Activated CD8-positive, alpha-beta T cell treated with anti-CD3 and anti-CD28 coated beads for 36 hours (primary cell): ENCODE measurements around the gene ZNF142. TPM values are rescaled to one million over a fixed set of nuclear protein-coding genes. Genes with fewer than 3 reads are reported as not detected.

Experiments
- ATAC-seq: fragments of 200-7000 bp; cut with Tn5 transposase; one replicate; pipeline ENCODE4 v1.10.0; 2021; ENCODE audit warnings: mild to moderate bottlenecking, moderate library complexity
- CTCF ChIA-PET: fragments of 350-600 bp; sonication (Branson Sonifier 250); formaldehyde crosslinking; loops from one replicate; lab custom pipeline; 2021; ENCODE audit warnings: antibody characterized with exemption; lab: Charles Lee
- POLR2A ChIA-PET: fragments of 350-600 bp; sonication (Branson Sonifier 250); formaldehyde crosslinking; loops from one replicate; lab custom pipeline; 2021; ENCODE audit warnings: antibody characterized with exemption; lab: Charles Lee
- DNase-seq: peaks from one replicate; pipeline ENCODE4 v3.0.0-alpha.2; 2020
- H3K27ac Mint-ChIP-seq: one replicate; pipeline ENCODE4 v1.8.0; 2021; ENCODE audit warnings: mild to moderate bottlenecking, mixed read lengths
- H3K27me3 Mint-ChIP-seq: one replicate; pipeline ENCODE4 v1.8.0; 2021; ENCODE audit warnings: mixed read lengths
- H3K36me3 Mint-ChIP-seq: one replicate; pipeline ENCODE4 v1.8.0; 2021; ENCODE audit warnings: low read depth, mixed read lengths
- H3K4me1 Mint-ChIP-seq: one replicate; pipeline ENCODE4 v1.8.0; 2021; ENCODE audit warnings: low read depth, mixed read lengths
- H3K4me3 Mint-ChIP-seq: one replicate; pipeline ENCODE4 v1.8.0; 2021; ENCODE audit warnings: mild to moderate bottlenecking, moderate library complexity, mixed read lengths
- H3K9me3 Mint-ChIP-seq: one replicate; pipeline ENCODE4 v1.8.0; 2021; ENCODE audit warnings: mixed read lengths
- intact Hi-C: fragments of 100-400 bp; cut with micrococcal nuclease; formaldehyde crosslinking; loops from one replicate; pipeline ENCODE4 v1.10.0; 2022
- total RNA-seq, 2 experiments: library from RNA; stranded (reverse); gene quantifications; one replicate each; pipeline ENCODE4 v1.2.3, GENCODE V29; 2021
- TF ChIP-seq, protein P1 (sequence below): fragments of 200-600 bp; IDR thresholded peaks from one replicate; pipeline ENCODE4 v1.8.0; 2022; ENCODE audit warnings: antibody characterized with exemption, mild to moderate bottlenecking

Gene ZNF142
- 10 to 100 TPM; 30.4 to 33.7 TPM for total RNA-seq

- H3K4me1 Mint-ChIP-seq: peaks cover 29% of the 10 kb centered on the region
- peak within 1 kb of the TSS; percentile 92 for H3K27ac Mint-ChIP-seq
- H3K4me3 Mint-ChIP-seq: peak within 1 kb of the TSS; percentile 92
- CTCF ChIA-PET: interaction anchor here (0.8 to 5.7 kb wide), 17 partner anchors 10 to 238 kb away, joined by 3 to 57 read pairs (median 4); partner anchors contain the start of genes RNF25, STK36 and TTLL4
- H3K36me3 Mint-ChIP-seq: peaks cover 54% of the 10 kb centered on the region
- peak; percentile 99 for DNase-seq
- POLR2A ChIA-PET: interaction anchor here (0.8 to 5.3 kb wide), 20 partner anchors 10 to 570 kb away, joined by 3 to 61 read pairs (median 4); partner anchors contain the start of genes ANKZF1, ATG9A, CTDSP1 and RNF25
- H3K27me3 Mint-ChIP-seq: no peaks in the 10 kb centered on the region
- intact Hi-C loops: no loop called here
- TF ChIP-seq, protein P1, sequence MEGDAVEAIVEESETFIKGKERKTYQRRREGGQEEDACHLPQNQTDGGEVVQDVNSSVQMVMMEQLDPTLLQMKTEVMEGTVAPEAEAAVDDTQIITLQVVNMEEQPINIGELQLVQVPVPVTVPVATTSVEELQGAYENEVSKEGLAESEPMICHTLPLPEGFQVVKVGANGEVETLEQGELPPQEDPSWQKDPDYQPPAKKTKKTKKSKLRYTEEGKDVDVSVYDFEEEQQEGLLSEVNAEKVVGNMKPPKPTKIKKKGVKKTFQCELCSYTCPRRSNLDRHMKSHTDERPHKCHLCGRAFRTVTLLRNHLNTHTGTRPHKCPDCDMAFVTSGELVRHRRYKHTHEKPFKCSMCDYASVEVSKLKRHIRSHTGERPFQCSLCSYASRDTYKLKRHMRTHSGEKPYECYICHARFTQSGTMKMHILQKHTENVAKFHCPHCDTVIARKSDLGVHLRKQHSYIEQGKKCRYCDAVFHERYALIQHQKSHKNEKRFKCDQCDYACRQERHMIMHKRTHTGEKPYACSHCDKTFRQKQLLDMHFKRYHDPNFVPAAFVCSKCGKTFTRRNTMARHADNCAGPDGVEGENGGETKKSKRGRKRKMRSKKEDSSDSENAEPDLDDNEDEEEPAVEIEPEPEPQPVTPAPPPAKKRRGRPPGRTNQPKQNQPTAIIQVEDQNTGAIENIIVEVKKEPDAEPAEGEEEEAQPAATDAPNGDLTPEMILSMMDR: no peak
- H3K9me3 Mint-ChIP-seq: no peaks in the 10 kb centered on the region
- peak; percentile 97 for ATAC-seq
These were observed at the start of gene ZNF142, which contains the start of gene BCS1L for GRCh38 chr2:218659258-218659987. Gene ZNF142 (minus strand): TSS chr2:218659623. CDS start chr2:218656429, 3,194 bp downstream. Gene BCS1L (plus strand): TSS chr2:218659683. CDS start chr2:218660988, 1,305 bp downstream.

- DNase-seq: peak; percentile 8
These were observed 48.7 kb upstream of the ZNF142 start for GRCh38 chr2:218708086-218708485.

GRCh38 chr2:218703341-218703740, 43.9 kb upstream of the ZNF142 start:
- Mint-ChIP-seq H3K9me3 (no peaks in the 10 kb centered on the region), H3K36me3 (no peaks in the 10 kb centered on the region), H3K4me3 (no peak overlapping the region), H3K27ac (no peak overlapping the region), H3K27me3 (peaks cover 1% of the 10 kb centered on the region), H3K4me1 (no peaks in the 10 kb centered on the region)
- ChIA-PET POLR2A (interaction anchor here (1.0 to 1.3 kb wide), 2 partner anchors 14 to 48 kb away, joined by 3 read pairs; no protein-coding TSS in a partner anchor), CTCF (no interaction called here)
- intact Hi-C loops: no loop called here
- TF ChIP-seq, protein P1: no peak
- no peak for ATAC-seq
- no peak for DNase-seq

More at GRCh38 chr2:218708086-218708485, 48.7 kb upstream of the ZNF142 start:
- Mint-ChIP-seq H3K9me3 (no peaks in the 10 kb centered on the region), H3K27me3 (peaks cover 1% of the 10 kb centered on the region), H3K36me3 (peaks cover 3% of the 10 kb centered on the region), H3K4me1 (peaks cover 8% of the 10 kb centered on the region), H3K4me3 (no peak overlapping the region), H3K27ac (no peak overlapping the region)
- ChIA-PET CTCF (interaction anchor here (2.0 to 2.3 kb wide), 3 partner anchors 19 to 139 kb away, joined by 6 to 8 read pairs (median 7); no protein-coding TSS in a partner anchor), POLR2A (no interaction called here)
- TF ChIP-seq, protein P1: no peak
- intact Hi-C loops: no loop called here
- no peak for ATAC-seq

- Mint-ChIP-seq H3K4me3 (no peak overlapping the region), H3K27ac (no peak overlapping the region), H3K4me1 (no peaks in the 10 kb centered on the region), H3K27me3 (no peaks in the 10 kb centered on the region), H3K36me3 (no peaks in the 10 kb centered on the region), H3K9me3 (no peaks in the 10 kb centered on the region)
- ChIA-PET CTCF (interaction anchor here (1.2 to 1.7 kb wide), 3 partner anchors 9 to 146 kb away, joined by 4 to 8 read pairs (median 5); partner anchors contain the start of gene TTLL4), POLR2A (interaction anchor here (1.3 kb wide), 2 partner anchors 8 to 15 kb away, joined by 3 read pairs; no protein-coding TSS in a partner anchor)
- no peak for DNase-seq
- intact Hi-C loops: no loop called here
- TF ChIP-seq, protein P1: no peak
- no peak for ATAC-seq
These were observed 42.4 kb upstream of the ZNF142 start for GRCh38 chr2:218701806-218702205.
